A673 (cell line): ENCODE results near the gene MAP2K5. TPM values are rescaled to one million over a fixed set of nuclear protein-coding genes. Genes with fewer than 3 reads are reported as not detected.

Experiments used
- BruUV-seq: library from RNA; stranded (reverse); fragments of 400-500 nt; replicated peaks from 2 replicates; lab custom pipeline; 2021; lab: Mats Ljungman, UMichigan
- CTCF ChIA-PET: fragments of 300-600 bp; sonication (Branson Sonifier 250); formaldehyde crosslinking; loops from one replicate; lab custom pipeline; 2022; ENCODE audit warnings: antibody characterized with exemption; lab: Charles Lee
- POLR2A ChIA-PET: fragments of 300-600 bp; sonication (Branson Sonifier 250); formaldehyde crosslinking; loops from one replicate; lab custom pipeline; 2022; ENCODE audit warnings: antibody characterized with exemption; ENCODE audit not compliant: low non-redundant PET; lab: Charles Lee
- DNase-seq: peaks from one replicate; pipeline ENCODE4 v3.0.0-alpha.2; 2015; ENCODE audit warnings: low spot score
- H3K27ac ChIP-seq: fragments of 200-600 bp; sonication (generic); 2 replicates; pipeline ENCODE4 v1.5.1; 2016; ENCODE audit warnings: mixed run types, low read depth, mild to moderate bottlenecking, mixed read lengths, antibody characterized with exemption, low read length; ENCODE audit not compliant: poor library complexity, severe bottlenecking
- H3K27me3 ChIP-seq: fragments of 200-600 bp; sonication (generic); replicated peaks from 2 replicates; pipeline ENCODE4 v1.6.1; 2017; ENCODE audit warnings: mixed run types, low read depth, mild to moderate bottlenecking, mixed read lengths, antibody characterized with exemption, low read length; ENCODE audit not compliant: insufficient read depth, poor library complexity
- H3K36me3 ChIP-seq: fragments of 200-600 bp; sonication (generic); 2 replicates; pipeline ENCODE4 v1.6.1; 2016; ENCODE audit warnings: mixed run types, mild to moderate bottlenecking, mixed read lengths, antibody characterized with exemption, low read length; ENCODE audit not compliant: insufficient read depth, poor library complexity, severe bottlenecking
- H3K4me1 ChIP-seq: fragments of 200-600 bp; sonication (generic); 2 replicates; pipeline ENCODE4 v1.6.1; 2017; ENCODE audit warnings: mixed run types, mild to moderate bottlenecking, mixed read lengths, antibody characterized with exemption, low read length; ENCODE audit not compliant: insufficient read depth, poor library complexity, severe bottlenecking
- H3K4me3 ChIP-seq: fragments of 200-600 bp; sonication (generic); 2 replicates; pipeline ENCODE4 v1.5.1; 2016; ENCODE audit warnings: low read depth, mixed run types, mild to moderate bottlenecking, mixed read lengths, low read length; ENCODE audit not compliant: poor library complexity, severe bottlenecking
- H3K9me3 ChIP-seq: fragments of 200-600 bp; sonication (generic); 2 replicates; pipeline ENCODE4 v1.6.1; 2016; ENCODE audit warnings: mixed run types, low read depth, mild to moderate bottlenecking, mixed read lengths, antibody characterized with exemption, low read length; ENCODE audit not compliant: poor library complexity, severe bottlenecking
- EZH2 ChIP-seq: fragments of 200-600 bp; sonication (generic); IDR thresholded peaks from 2 replicates; pipeline ENCODE4 v1.6.1; 2017; ENCODE audit warnings: borderline replicate concordance, low read depth, mild to moderate bottlenecking, mixed read lengths, antibody characterized with exemption, low read length; ENCODE audit not compliant: poor library complexity, severe bottlenecking
- intact Hi-C: fragments of 100-400 bp; cut with micrococcal nuclease; formaldehyde crosslinking; loops from one replicate; pipeline ENCODE4 v1.10.0; 2022; ENCODE audit not compliant: unreplicated experiment
- total RNA-seq: library from RNA; stranded (reverse); gene quantifications from 2 replicates; pipeline ENCODE4 v1.2.3, GENCODE V29; 2021
- TF ChIP-seq, protein P1 (sequence below): fragments of 300-800, 200-600 bp; sonication (generic); conservative IDR thresholded peaks from 2 replicates; pipeline ENCODE4 v1.5.1; 2017; ENCODE audit warnings: low read depth, mild to moderate bottlenecking, antibody characterized with exemption, low read length, moderate library complexity, mixed read lengths

The MAP2K5 gene
- total RNA-seq, 1 experiment from 2014 or later, result 62.8 TPM

DNA sequence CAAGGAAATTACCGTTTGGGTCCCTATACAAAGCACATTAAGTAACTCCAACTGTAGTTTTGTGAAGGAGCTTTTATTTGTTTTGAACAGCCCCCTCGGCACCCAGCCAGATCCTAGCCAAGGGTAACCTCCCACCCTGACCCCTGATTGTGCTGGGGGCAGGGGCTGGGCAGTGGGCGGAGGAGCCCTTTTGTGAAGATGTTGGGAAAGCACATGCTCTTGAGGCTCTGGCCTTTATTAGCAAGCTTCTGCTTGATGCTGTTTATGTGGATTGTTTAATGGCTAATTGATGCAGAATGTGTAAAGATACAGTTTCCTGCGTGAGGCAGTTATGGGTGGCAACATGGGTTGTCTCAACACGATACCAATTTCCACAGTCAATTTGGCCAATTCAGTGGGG is 136.5 kb downstream of the MAP2K5 start:
- Histone ChIP-seq H3K27ac (no peak overlapping the region), H3K4me3 (no peak overlapping the region), H3K4me1 (peaks cover 16% of the 10 kb centered on the region), H3K9me3 (peaks cover 6% of the 10 kb centered on the region), H3K36me3 (no peaks in the 10 kb centered on the region), H3K27me3 (no peaks in the 10 kb centered on the region)
- ChIA-PET POLR2A (interaction anchor here (0.7 kb wide), 1 partner anchor 18 kb away, joined by 3 read pairs; no protein-coding TSS in a partner anchor), CTCF (no interaction called here)
- BruUV-seq, result no TSS peak
- TF ChIP-seq EZH2, result no peak
- DNase-seq, result no peak
- intact Hi-C loops, result no loop called here

- POLR2A ChIA-PET, result interaction anchor here (0.6 kb wide), 1 partner anchor 39 kb away, joined by 3 read pairs; no protein-coding TSS in a partner anchor
- CTCF ChIA-PET, result no interaction called here
- BruUV-seq, result no TSS peak
Observed at GRCh38 chr15:67680641-67681040, 138.1 kb downstream of the MAP2K5 start.

GRCh38 chr15:67685008-67685599 is 142.6 kb downstream of the MAP2K5 start:
- BruUV-seq, result no TSS peak
- CTCF ChIA-PET, result no interaction called here
- POLR2A ChIA-PET, result no interaction called here
- H3K9me3 ChIP-seq, result peaks cover 25% of the 10 kb centered on the region
- intact Hi-C loops, result no loop called here
- peak; percentile 58 for DNase-seq
- no peaks in the 10 kb centered on the region for H3K27me3 ChIP-seq
- H3K36me3 ChIP-seq, result no peaks in the 10 kb centered on the region
- no peak overlapping the region for H3K27ac ChIP-seq
- H3K4me1 ChIP-seq, result peaks cover 12% of the 10 kb centered on the region
- H3K4me3 ChIP-seq, result no peak overlapping the region
- TF ChIP-seq, protein P1, sequence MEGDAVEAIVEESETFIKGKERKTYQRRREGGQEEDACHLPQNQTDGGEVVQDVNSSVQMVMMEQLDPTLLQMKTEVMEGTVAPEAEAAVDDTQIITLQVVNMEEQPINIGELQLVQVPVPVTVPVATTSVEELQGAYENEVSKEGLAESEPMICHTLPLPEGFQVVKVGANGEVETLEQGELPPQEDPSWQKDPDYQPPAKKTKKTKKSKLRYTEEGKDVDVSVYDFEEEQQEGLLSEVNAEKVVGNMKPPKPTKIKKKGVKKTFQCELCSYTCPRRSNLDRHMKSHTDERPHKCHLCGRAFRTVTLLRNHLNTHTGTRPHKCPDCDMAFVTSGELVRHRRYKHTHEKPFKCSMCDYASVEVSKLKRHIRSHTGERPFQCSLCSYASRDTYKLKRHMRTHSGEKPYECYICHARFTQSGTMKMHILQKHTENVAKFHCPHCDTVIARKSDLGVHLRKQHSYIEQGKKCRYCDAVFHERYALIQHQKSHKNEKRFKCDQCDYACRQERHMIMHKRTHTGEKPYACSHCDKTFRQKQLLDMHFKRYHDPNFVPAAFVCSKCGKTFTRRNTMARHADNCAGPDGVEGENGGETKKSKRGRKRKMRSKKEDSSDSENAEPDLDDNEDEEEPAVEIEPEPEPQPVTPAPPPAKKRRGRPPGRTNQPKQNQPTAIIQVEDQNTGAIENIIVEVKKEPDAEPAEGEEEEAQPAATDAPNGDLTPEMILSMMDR, result no peak
- TF ChIP-seq EZH2, result no peak

More at GRCh38 chr15:67680641-67681040, 138.1 kb downstream of the MAP2K5 start:
- Histone ChIP-seq H3K4me3 (no peak overlapping the region), H3K27ac (peak overlapping the region; percentile 64), H3K36me3 (no peaks in the 10 kb centered on the region), H3K9me3 (peaks cover 21% of the 10 kb centered on the region), H3K4me1 (peaks cover 16% of the 10 kb centered on the region), H3K27me3 (no peaks in the 10 kb centered on the region)
- DNase-seq, result peak; percentile 66
- TF ChIP-seq EZH2, result no peak
- TF ChIP-seq, protein P1, result no peak
- intact Hi-C loops, result no loop called here
